HEK293 (cell line): Measurements from ENCODE around the gene RUNX1.

Source experiments
- SCRT2 ChIP-seq: fragments of 450-650 bp; formaldehyde crosslinking; IDR thresholded peaks from 2 replicates; pipeline ENCODE4 v1.5.1; 2016; ENCODE audit warnings: missing biosample characterization, missing genetic modification characterization
- ZFP37 ChIP-seq: fragments of 450-650 bp; formaldehyde crosslinking; IDR thresholded peaks from 2 replicates; pipeline ENCODE4 v1.5.1; 2016; ENCODE audit warnings: missing biosample characterization, missing genetic modification characterization
- ZNF114 ChIP-seq: fragments of 450-650 bp; formaldehyde crosslinking; IDR thresholded peaks from 2 replicates; pipeline ENCODE4 v1.5.0; 2017; ENCODE audit warnings: missing biosample characterization, missing genetic modification characterization
- ZNF138 ChIP-seq: fragments of 450-650 bp; formaldehyde crosslinking; IDR thresholded peaks from 2 replicates; pipeline ENCODE4 v1.5.1; 2016; ENCODE audit warnings: missing biosample characterization, missing genetic modification characterization, borderline replicate concordance
- ZNF184 ChIP-seq: fragments of 450-650 bp; IDR thresholded peaks from 2 replicates; pipeline ENCODE4 v1.5.1; 2018; ENCODE audit warnings: missing biosample characterization, mild to moderate bottlenecking, missing genetic modification characterization
- ZNF211 ChIP-seq: fragments of 450-650 bp; formaldehyde crosslinking; IDR thresholded peaks from 2 replicates; pipeline ENCODE4 v1.5.1; 2016; ENCODE audit warnings: low read depth, missing biosample characterization, missing genetic modification characterization
- ZNF580 ChIP-seq: fragments of 450-650 bp; formaldehyde crosslinking; IDR thresholded peaks from 2 replicates; pipeline ENCODE4 v1.5.1; 2016; ENCODE audit warnings: missing biosample characterization, missing genetic modification characterization
- TF ChIP-seq, protein P1 (sequence below): fragments of 450-650 bp; formaldehyde crosslinking; IDR thresholded peaks from 2 replicates; pipeline ENCODE4 v1.5.1; 2016; ENCODE audit warnings: missing biosample characterization, missing genetic modification characterization
- TF ChIP-seq, protein P2 (sequence below): fragments of 450-650 bp; formaldehyde crosslinking; IDR thresholded peaks from 2 replicates; pipeline ENCODE4 v1.5.1; 2016; ENCODE audit warnings: missing biosample characterization, missing genetic modification characterization
- TF ChIP-seq, protein P3 (sequence below): fragments of 450-650 bp; formaldehyde crosslinking; IDR thresholded peaks from 2 replicates; pipeline ENCODE4 v1.5.1; 2016; ENCODE audit warnings: missing biosample characterization, missing genetic modification characterization
- TF ChIP-seq, protein P4 (sequence below): IDR thresholded peaks from 2 replicates; pipeline ENCODE4 v1.6.1; 2011; ENCODE audit warnings: mild to moderate bottlenecking, low read depth, low read length, borderline replicate concordance

DNA sequence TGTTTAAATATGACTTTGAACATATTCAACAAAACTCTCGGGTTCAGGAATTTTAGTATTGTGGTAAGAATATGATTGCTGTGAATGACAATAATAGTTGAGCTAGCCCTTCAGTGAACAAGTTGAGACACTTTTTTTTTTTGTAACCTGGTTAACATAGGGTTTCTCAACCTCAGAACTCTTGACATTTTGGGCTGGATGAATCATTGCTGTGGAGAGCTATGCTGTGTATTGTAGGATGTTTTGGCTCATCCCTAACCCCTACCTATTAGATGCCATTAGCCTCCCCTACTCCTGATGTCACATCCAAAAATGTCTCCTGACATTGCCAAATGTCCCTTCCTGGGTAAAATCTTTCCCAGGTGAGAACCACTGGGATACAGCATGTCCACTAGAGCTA lies 113.7 kb downstream of the RUNX1 start:
- TF ChIP-seq, protein P1, sequence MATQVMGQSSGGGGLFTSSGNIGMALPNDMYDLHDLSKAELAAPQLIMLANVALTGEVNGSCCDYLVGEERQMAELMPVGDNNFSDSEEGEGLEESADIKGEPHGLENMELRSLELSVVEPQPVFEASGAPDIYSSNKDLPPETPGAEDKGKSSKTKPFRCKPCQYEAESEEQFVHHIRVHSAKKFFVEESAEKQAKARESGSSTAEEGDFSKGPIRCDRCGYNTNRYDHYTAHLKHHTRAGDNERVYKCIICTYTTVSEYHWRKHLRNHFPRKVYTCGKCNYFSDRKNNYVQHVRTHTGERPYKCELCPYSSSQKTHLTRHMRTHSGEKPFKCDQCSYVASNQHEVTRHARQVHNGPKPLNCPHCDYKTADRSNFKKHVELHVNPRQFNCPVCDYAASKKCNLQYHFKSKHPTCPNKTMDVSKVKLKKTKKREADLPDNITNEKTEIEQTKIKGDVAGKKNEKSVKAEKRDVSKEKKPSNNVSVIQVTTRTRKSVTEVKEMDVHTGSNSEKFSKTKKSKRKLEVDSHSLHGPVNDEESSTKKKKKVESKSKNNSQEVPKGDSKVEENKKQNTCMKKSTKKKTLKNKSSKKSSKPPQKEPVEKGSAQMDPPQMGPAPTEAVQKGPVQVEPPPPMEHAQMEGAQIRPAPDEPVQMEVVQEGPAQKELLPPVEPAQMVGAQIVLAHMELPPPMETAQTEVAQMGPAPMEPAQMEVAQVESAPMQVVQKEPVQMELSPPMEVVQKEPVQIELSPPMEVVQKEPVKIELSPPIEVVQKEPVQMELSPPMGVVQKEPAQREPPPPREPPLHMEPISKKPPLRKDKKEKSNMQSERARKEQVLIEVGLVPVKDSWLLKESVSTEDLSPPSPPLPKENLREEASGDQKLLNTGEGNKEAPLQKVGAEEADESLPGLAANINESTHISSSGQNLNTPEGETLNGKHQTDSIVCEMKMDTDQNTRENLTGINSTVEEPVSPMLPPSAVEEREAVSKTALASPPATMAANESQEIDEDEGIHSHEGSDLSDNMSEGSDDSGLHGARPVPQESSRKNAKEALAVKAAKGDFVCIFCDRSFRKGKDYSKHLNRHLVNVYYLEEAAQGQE (tag by site-specific recombination) = no peak
- TF ChIP-seq ZNF211 (tag by site-specific recombination) = no peak
- TF ChIP-seq ZFP37 (tag by site-specific recombination) = no peak
- TF ChIP-seq ZNF114 (tag by site-specific recombination) = no peak
- TF ChIP-seq, protein P2, sequence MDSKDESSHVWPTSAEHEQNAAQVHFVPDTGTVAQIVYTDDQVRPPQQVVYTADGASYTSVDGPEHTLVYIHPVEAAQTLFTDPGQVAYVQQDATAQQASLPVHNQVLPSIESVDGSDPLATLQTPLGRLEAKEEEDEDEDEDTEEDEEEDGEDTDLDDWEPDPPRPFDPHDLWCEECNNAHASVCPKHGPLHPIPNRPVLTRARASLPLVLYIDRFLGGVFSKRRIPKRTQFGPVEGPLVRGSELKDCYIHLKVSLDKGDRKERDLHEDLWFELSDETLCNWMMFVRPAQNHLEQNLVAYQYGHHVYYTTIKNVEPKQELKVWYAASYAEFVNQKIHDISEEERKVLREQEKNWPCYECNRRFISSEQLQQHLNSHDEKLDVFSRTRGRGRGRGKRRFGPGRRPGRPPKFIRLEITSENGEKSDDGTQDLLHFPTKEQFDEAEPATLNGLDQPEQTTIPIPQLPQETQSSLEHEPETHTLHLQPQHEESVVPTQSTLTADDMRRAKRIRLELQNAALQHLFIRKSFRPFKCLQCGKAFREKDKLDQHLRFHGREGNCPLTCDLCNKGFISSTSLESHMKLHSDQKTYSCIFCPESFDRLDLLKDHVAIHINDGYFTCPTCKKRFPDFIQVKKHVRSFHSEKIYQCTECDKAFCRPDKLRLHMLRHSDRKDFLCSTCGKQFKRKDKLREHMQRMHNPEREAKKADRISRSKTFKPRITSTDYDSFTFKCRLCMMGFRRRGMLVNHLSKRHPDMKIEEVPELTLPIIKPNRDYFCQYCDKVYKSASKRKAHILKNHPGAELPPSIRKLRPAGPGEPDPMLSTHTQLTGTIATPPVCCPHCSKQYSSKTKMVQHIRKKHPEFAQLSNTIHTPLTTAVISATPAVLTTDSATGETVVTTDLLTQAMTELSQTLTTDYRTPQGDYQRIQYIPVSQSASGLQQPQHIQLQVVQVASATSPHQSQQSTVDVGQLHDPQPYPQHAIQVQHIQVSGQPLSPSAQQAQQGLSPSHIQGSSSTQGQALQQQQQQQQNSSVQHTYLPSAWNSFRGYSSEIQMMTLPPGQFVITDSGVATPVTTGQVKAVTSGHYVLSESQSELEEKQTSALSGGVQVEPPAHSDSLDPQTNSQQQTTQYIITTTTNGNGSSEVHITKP = no peak
- TF ChIP-seq, protein P3, sequence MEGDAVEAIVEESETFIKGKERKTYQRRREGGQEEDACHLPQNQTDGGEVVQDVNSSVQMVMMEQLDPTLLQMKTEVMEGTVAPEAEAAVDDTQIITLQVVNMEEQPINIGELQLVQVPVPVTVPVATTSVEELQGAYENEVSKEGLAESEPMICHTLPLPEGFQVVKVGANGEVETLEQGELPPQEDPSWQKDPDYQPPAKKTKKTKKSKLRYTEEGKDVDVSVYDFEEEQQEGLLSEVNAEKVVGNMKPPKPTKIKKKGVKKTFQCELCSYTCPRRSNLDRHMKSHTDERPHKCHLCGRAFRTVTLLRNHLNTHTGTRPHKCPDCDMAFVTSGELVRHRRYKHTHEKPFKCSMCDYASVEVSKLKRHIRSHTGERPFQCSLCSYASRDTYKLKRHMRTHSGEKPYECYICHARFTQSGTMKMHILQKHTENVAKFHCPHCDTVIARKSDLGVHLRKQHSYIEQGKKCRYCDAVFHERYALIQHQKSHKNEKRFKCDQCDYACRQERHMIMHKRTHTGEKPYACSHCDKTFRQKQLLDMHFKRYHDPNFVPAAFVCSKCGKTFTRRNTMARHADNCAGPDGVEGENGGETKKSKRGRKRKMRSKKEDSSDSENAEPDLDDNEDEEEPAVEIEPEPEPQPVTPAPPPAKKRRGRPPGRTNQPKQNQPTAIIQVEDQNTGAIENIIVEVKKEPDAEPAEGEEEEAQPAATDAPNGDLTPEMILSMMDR = no peak
- no peak for TF ChIP-seq ZNF184 (tag by site-specific recombination)
- no peak for TF ChIP-seq SCRT2
- TF ChIP-seq, protein P4, sequence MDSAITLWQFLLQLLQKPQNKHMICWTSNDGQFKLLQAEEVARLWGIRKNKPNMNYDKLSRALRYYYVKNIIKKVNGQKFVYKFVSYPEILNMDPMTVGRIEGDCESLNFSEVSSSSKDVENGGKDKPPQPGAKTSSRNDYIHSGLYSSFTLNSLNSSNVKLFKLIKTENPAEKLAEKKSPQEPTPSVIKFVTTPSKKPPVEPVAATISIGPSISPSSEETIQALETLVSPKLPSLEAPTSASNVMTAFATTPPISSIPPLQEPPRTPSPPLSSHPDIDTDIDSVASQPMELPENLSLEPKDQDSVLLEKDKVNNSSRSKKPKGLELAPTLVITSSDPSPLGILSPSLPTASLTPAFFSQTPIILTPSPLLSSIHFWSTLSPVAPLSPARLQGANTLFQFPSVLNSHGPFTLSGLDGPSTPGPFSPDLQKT = no peak
- no peak for TF ChIP-seq ZNF138 (tag by site-specific recombination)
- no peak for TF ChIP-seq ZNF580
